ENCODE results near the gene TNFRSF25.

Gene TNFRSF25

DNA sequence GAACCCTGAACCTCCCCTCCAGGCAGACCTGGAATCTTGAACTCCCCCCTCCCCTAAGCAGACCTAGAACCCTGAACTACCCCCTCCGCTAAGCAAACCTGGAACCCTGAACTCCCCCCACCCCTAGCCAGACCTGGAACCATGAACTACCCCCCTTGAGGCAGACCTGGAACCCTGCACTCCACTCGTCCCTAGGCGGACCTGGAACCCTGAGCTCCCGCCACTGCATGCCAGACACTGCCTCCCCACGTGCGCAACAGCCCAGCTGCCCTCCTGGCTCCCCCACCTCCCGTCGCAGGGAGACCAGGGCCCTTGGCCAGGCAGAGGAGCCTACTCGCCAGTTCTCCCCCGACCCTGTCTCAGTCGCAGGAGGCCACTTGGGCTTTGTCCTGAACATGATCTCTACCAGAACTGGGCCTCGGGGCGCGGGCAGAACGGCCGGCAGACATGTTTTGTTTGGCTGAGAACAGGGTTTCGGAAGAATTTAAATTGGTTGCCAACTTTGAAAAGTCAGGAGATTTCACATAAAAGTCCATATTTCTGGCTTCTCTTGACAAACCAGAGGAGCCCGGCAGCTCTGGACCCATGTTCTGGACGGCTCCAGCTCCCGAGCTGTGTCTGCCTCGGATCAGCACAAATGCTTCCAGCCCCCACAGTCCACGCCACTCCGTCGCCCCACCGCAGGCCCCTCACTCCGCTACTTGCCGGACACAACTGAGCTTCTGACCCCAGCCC is 34.7 kb upstream of the TNFRSF25 start:
- TF ChIP-seq CTCF (IDR thresholded peaks at IDR 0.05; ENCODE audit: extremely low read depth, missing control alignments) = no peak
- no peak for DNase-seq (ENCODE audit: low spot score)

- TF ChIP-seq CTCF (IDR thresholded peaks at IDR 0.05; ENCODE audit: extremely low read depth, missing control alignments) = no peak
These were observed 33.3 kb upstream of the TNFRSF25 start for GRCh38 chr1:6499296-6499695.

GRCh38 chr1:6498576-6499111 is 32.7 kb upstream of the TNFRSF25 start:
- no peak for DNase-seq (ENCODE audit: low spot score)
- no peak for TF ChIP-seq CTCF (IDR thresholded peaks at IDR 0.05; ENCODE audit: extremely low read depth, missing control alignments)

More at GRCh38 chr1:6499296-6499695, 33.3 kb upstream of the TNFRSF25 start:
- DNase-seq (ENCODE audit: low spot score) = no peak

DNA sequence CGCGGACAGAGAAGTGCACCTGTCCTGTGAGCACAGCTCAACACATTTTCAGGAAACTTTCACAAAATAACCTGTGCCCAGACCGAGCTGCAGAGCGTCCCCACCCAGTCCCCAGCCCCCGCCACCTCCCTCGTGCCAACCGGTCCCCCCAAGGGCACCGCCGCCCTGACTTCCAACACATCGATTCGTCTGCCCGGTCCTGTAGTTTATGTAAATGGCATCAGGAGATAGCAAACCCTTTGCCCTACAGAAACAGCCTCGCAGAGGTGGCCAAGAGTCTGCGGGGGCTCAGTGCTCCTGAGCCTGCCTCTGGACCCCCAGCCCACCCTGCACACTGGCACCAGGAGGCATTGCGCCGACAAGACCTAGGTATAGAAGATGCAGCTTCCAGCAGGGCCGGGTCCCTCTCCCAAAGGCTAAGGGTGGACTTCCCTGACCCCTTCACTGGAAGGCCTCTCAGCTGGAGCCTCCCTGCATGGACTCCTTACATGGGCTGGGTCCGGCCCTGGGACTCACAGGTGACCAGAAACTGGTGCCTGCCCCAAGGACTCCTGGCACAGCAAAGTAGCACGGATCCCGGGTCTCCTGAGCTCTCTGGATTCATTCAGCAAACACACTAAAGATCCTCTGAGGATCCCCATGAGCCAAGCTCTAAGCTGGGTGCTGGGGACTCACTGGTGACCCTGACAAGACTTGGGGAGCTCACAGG is 32.0 kb upstream of the TNFRSF25 start:
- DNase-seq (ENCODE audit: low spot score) = no peak
- TF ChIP-seq CTCF (IDR thresholded peaks at IDR 0.05; ENCODE audit: extremely low read depth, missing control alignments) = no peak

DNA sequence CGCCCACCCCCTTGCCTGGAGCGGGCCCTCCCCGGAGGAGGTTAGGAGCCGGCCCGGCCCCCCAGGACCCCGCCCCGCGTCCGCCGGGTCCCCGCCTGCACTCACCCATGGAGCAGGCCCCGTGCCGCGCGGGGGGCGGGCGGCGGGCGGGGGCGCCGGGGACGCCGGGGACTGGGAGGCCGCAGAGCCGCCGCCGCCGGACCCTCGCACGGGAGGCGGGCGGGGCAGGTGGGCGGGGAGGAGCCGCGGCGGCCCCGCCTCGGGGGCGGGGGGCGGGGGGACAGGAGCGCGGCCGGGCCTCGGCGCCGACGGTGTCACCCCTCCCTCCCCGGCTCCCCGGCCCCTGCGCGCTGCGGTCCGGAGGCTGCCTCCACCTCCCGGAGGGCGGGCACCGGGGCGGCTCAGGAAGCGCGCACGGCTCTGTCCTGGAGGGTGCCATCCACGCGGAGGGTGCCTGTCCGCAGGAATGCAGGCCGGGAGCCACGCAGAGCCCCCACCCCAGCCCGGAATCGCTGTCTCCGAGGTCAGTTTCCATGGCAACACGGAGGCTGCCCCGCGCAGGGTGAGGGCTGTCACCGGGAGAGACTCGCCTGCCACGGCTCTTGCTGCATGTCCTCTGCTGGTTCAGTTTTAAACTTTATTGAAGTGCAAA is 31.4 kb upstream of the TNFRSF25 start:
- DNase-seq (ENCODE audit: low spot score) = peak; percentile 73

GRCh38 chr1:6496890-6497214 is 30.9 kb upstream of the TNFRSF25 start:
- TF ChIP-seq CTCF (IDR thresholded peaks at IDR 0.05; ENCODE audit: extremely low read depth, missing control alignments) = no peak
- no peak for DNase-seq (ENCODE audit: low spot score)

More for the DNA sequence above, 31.4 kb upstream of the TNFRSF25 start:
- no peak for TF ChIP-seq CTCF (IDR thresholded peaks at IDR 0.05; ENCODE audit: extremely low read depth, missing control alignments)

DNA sequence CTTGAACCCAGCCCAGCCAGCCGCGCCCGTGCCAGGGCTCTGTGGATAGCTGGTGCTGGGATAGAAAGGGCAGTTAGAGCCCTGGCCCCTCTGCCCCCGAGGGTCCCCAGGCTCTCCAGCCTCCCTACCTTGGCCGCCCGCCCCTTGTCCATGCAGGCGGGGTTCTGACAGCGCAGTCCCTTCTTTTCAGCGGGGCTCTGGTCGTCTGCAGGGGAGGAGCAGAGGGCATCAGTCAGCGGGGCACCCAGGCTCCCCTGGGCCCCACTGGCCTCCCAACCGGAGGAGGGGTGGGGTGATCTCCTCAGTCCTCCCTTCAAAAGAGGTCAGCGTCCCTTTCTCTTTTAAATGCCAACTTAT is 30.4 kb upstream of the TNFRSF25 start:
- TF ChIP-seq CTCF (IDR thresholded peaks at IDR 0.05; ENCODE audit: extremely low read depth, missing control alignments) = no peak
- no peak for DNase-seq (ENCODE audit: low spot score)
